GM23338 (cell line): ENCODE data around the gene MGAT3. TPM values are rescaled to one million over a fixed set of nuclear protein-coding genes. Genes with fewer than 3 reads are reported as not detected.
"Not testable (repeated sequence)": the region's sequence is repeated elsewhere in the genome, so short reads cannot be mapped to it uniquely, and the experiment has no call there.

Experiments
- ATAC-seq: fragments of 200-7000 bp; cut with Tn5 transposase; 3 replicates; pipeline ENCODE4 v1.9.1; 2020
- DNase-seq: peaks from one replicate; pipeline ENCODE4 v3.0.0-alpha.2; 2015; ENCODE audit warnings: low spot score
- H2AFZ ChIP-seq: fragments of 200-600 bp; sonication (generic); 2 replicates; pipeline ENCODE4 v1.8.0; 2016; ENCODE audit warnings: antibody characterized with exemption, mild to moderate bottlenecking, moderate library complexity
- H3F3A ChIP-seq: fragments of 200-600 bp; sonication (generic); replicated peaks from 2 replicates; pipeline ENCODE4 v1.8.0; 2017; ENCODE audit warnings: antibody characterized with exemption, mixed run types, low read depth
- H3K27ac ChIP-seq: fragments of 200-600 bp; sonication (generic); 2 replicates; pipeline ENCODE4 v1.6.1; 2016; ENCODE audit warnings: low read depth
- H3K27me3 ChIP-seq: fragments of 200-600 bp; sonication (generic); 2 replicates; pipeline ENCODE4 v1.8.0; 2016; ENCODE audit warnings: mild to moderate bottlenecking, mixed run types, moderate library complexity; ENCODE audit not compliant: insufficient read depth
- H3K36me3 ChIP-seq: fragments of 200-600 bp; sonication (generic); 2 replicates; pipeline ENCODE4 v1.8.0; 2016; ENCODE audit warnings: mild to moderate bottlenecking; ENCODE audit not compliant: insufficient read depth
- H3K4me1 ChIP-seq: fragments of 200-600 bp; sonication (generic); 2 replicates; pipeline ENCODE4 v1.8.0; 2016; ENCODE audit warnings: mild to moderate bottlenecking, moderate library complexity; ENCODE audit not compliant: insufficient read depth
- H3K4me2 ChIP-seq: fragments of 200-600 bp; sonication (generic); 2 replicates; pipeline ENCODE4 v1.7.1; 2017; ENCODE audit warnings: mixed run types
- H3K4me3 ChIP-seq: fragments of 200-600 bp; sonication (generic); 2 replicates; pipeline ENCODE4 v1.6.1; 2016; ENCODE audit warnings: mixed run types
- H3K79me2 ChIP-seq: fragments of 200-600 bp; sonication (generic); replicated peaks from 2 replicates; pipeline ENCODE4 v1.8.0; 2017; ENCODE audit warnings: mild to moderate bottlenecking; ENCODE audit not compliant: insufficient read depth
- H3K9me2 ChIP-seq: fragments of 200-600 bp; sonication (generic); 2 replicates; pipeline ENCODE4 v1.8.0; 2017; ENCODE audit not compliant: insufficient read depth
- H4K20me1 ChIP-seq: fragments of 200-600 bp; sonication (generic); replicated peaks from 2 replicates; pipeline ENCODE4 v1.8.0; 2017; ENCODE audit warnings: mild to moderate bottlenecking; ENCODE audit not compliant: insufficient read depth
- H3K27ac Mint-ChIP-seq: 2 replicates; pipeline ENCODE4 v1.8.0; 2020; ENCODE audit warnings: inconsistent platforms, mild to moderate bottlenecking, moderate library complexity, mixed read lengths
- H3K27me3 Mint-ChIP-seq: 3 replicates; pipeline ENCODE4 v1.8.0; 2022; ENCODE audit warnings: low read depth, mild to moderate bottlenecking, moderate library complexity, mixed read lengths, inconsistent platforms; ENCODE audit not compliant: insufficient read depth, poor library complexity
- H3K36me3 Mint-ChIP-seq: 3 replicates; pipeline ENCODE4 v1.8.0; 2021; ENCODE audit warnings: low read depth, mild to moderate bottlenecking, inconsistent platforms, moderate library complexity, mixed read lengths
- H3K4me1 Mint-ChIP-seq: 3 replicates; pipeline ENCODE4 v1.8.0; 2020; ENCODE audit warnings: mild to moderate bottlenecking, inconsistent platforms, mixed read lengths
- H3K4me3 Mint-ChIP-seq: 3 replicates; pipeline ENCODE4 v1.8.0; 2021; ENCODE audit warnings: moderate library complexity, mild to moderate bottlenecking, inconsistent platforms, mixed read lengths
- H3K9me3 Mint-ChIP-seq: 3 replicates; pipeline ENCODE4 v1.8.0; 2020; ENCODE audit warnings: moderate library complexity, mild to moderate bottlenecking, inconsistent platforms, mixed read lengths
- CTCF ChIP-seq, 2 experiments: fragments of 200-600 bp in 1 of 2; sonication (generic) in 1 of 2; conservative IDR thresholded peaks; 2 replicates each; pipeline versions ENCODE4 v1.5.1 to v1.6.1; 2016 to 2017; ENCODE audit warnings: antibody characterized with exemption in 2 of 2, low read depth in 2 of 2, mild to moderate bottlenecking in 2 of 2, moderate library complexity in 1 of 2
- ETS1 ChIP-seq: IDR thresholded peaks from 2 replicates; pipeline ENCODE4 v1.6.1; 2016; ENCODE audit warnings: antibody characterized with exemption
- EZH2 ChIP-seq: fragments of 200-600 bp; sonication (generic); IDR thresholded peaks from one replicate; pipeline ENCODE4 v1.8.0; 2017; ENCODE audit warnings: antibody characterized with exemption, mild to moderate bottlenecking, low read depth; ENCODE audit not compliant: unreplicated experiment
- EZH2phosphoT487 ChIP-seq: fragments of 200-600 bp; sonication (generic); IDR thresholded peaks from one replicate; pipeline ENCODE4 v1.8.1; 2018; ENCODE audit warnings: antibody characterized with exemption; ENCODE audit not compliant: unreplicated experiment
- JUNB ChIP-seq: IDR thresholded peaks from one replicate; pipeline ENCODE4 v1.6.1; 2016; ENCODE audit warnings: antibody characterized with exemption; ENCODE audit not compliant: unreplicated experiment
- POLR2AphosphoS5 ChIP-seq: IDR thresholded peaks from 2 replicates; pipeline ENCODE4 v1.6.1; 2016; ENCODE audit warnings: antibody characterized with exemption, low read depth
- REST ChIP-seq: IDR thresholded peaks from one replicate; pipeline ENCODE4 v1.6.1; 2018; ENCODE audit warnings: antibody characterized with exemption; ENCODE audit not compliant: unreplicated experiment
- STAT1 ChIP-seq: IDR thresholded peaks from one replicate; pipeline ENCODE4 v1.6.1; 2016; ENCODE audit warnings: antibody characterized with exemption; ENCODE audit not compliant: unreplicated experiment
- ZNF331 ChIP-seq: fragments of 250-450 bp; sonication (Bioruptor Pico); IDR thresholded peaks from 2 replicates; pipeline ENCODE4 v1.5.0; 2020; ENCODE audit warnings: low read depth, mild to moderate bottlenecking, moderate library complexity
- polyA plus RNA-seq: library from polyadenylated mRNA; unstranded; fragments of >200 nt; fragmentation: Nextera tagmentation; extraction: Ambion mirVana; gene quantifications from 2 replicates; pipeline ENCODE4 v1.2.1, GENCODE V29; 2016
- total RNA-seq: library from RNA; depleted of rRNA; stranded (reverse); fragments of >200 nt; shearing (Covaris generic); gene quantifications from 2 replicates; pipeline ENCODE4 v1.2.3, GENCODE V29; 2014

Gene MGAT3
- total and polyA plus RNA-seq, 2 experiments from 2014 or later, result 1.7 to 10.2 TPM

- Histone ChIP-seq H3K79me2 (peaks cover 27% of the 10 kb centered on the region), H3K4me3 (peak overlapping the region; percentile 97), H3K27ac (peak overlapping the region; percentile 100), H3K4me1 (peaks cover 26% of the 10 kb centered on the region), H4K20me1 (peaks cover 44% of the 10 kb centered on the region), H3K36me3 (peaks cover 26% of the 10 kb centered on the region), H3K4me2 (peak overlapping the region; percentile 96), H3F3A (peaks cover 54% of the 10 kb centered on the region)
- peak overlapping the region; percentile 92 for H3K4me3 Mint-ChIP-seq
- H3K9me2 ChIP-seq, H3K27me3 ChIP-seq, H2AFZ ChIP-seq, ATAC-seq: not testable (repeated sequence)
- DNase-seq, result peak; percentile 76
- peaks cover 73% of the 10 kb centered on the region for H3K36me3 Mint-ChIP-seq
- peaks cover 51% of the 10 kb centered on the region for H3K27me3 Mint-ChIP-seq
- peaks cover 38% of the 10 kb centered on the region for H3K4me1 Mint-ChIP-seq
- H3K9me3 Mint-ChIP-seq, result peaks cover 11% of the 10 kb centered on the region; the same call in 2 of the 3 replicates
- H3K27ac Mint-ChIP-seq, result peak overlapping the region; percentile 100
These were observed 64.5 kb downstream of the MGAT3 start for GRCh38 chr22:39521106-39521885.

GRCh38 chr22:39522091-39522490 lies 65.3 kb downstream of the MGAT3 start:
- not testable (repeated sequence) for H3K27me3 ChIP-seq, H3K9me2 ChIP-seq, DNase-seq, ATAC-seq, H2AFZ ChIP-seq
- Mint-ChIP-seq H3K9me3 (peaks cover 11% of the 10 kb centered on the region; the same call in 2 of the 3 replicates), H3K36me3 (peaks cover 67% of the 10 kb centered on the region), H3K4me3 (peak overlapping the region; percentile 92), H3K27me3 (peaks cover 49% of the 10 kb centered on the region), H3K4me1 (peaks cover 38% of the 10 kb centered on the region), H3K27ac (peak overlapping the region; percentile 100)
- Histone ChIP-seq H3K27ac (peak overlapping the region; percentile 100; the same call in 1 of the 2 replicates), H3K4me2 (peak overlapping the region; percentile 96), H3K36me3 (peaks cover 21% of the 10 kb centered on the region), H3K4me3 (peak overlapping the region; percentile 97), H3K4me1 (peaks cover 26% of the 10 kb centered on the region), H3K79me2 (peaks cover 27% of the 10 kb centered on the region), H3F3A (peaks cover 60% of the 10 kb centered on the region), H4K20me1 (peaks cover 37% of the 10 kb centered on the region)
- TF ChIP-seq POLR2AphosphoS5, result peak; percentile 43; the same call in 1 of the 2 replicates

- H3K27ac ChIP-seq, result peak overlapping the region; percentile 100
- peaks cover 27% of the 10 kb centered on the region for H3K79me2 ChIP-seq
- peaks cover 61% of the 10 kb centered on the region for H3F3A ChIP-seq
- H3K4me2 ChIP-seq, result peak overlapping the region; percentile 96
- Mint-ChIP-seq H3K9me3 (peaks cover 11% of the 10 kb centered on the region; the same call in 2 of the 3 replicates), H3K27me3 (peaks cover 49% of the 10 kb centered on the region), H3K36me3 (peaks cover 63% of the 10 kb centered on the region), H3K4me3 (peak overlapping the region; percentile 92), H3K4me1 (peaks cover 41% of the 10 kb centered on the region), H3K27ac (no peak overlapping the region; the same call in 1 of the 2 replicates)
- no peaks in the 10 kb centered on the region for H3K9me2 ChIP-seq
- peaks cover 30% of the 10 kb centered on the region for H4K20me1 ChIP-seq
- peaks cover 28% of the 10 kb centered on the region for H3K4me1 ChIP-seq
- peaks cover 21% of the 10 kb centered on the region for H3K36me3 ChIP-seq
- H2AFZ ChIP-seq, result no peak overlapping the region
- DNase-seq, result no peak
- no peak for ATAC-seq
- no peaks in the 10 kb centered on the region for H3K27me3 ChIP-seq
- H3K4me3 ChIP-seq, result peak overlapping the region; percentile 97
- TF ChIP-seq STAT1 (no peak), EZH2phosphoT487 (no peak), REST (no peak), CTCF (conservative IDR thresholded peaks at IDR 0.05; ENCODE audit: low read depth in 2 of 2) (no peak), POLR2AphosphoS5 (no peak; the same call in 1 of the 2 replicates), JUNB (no peak), ZNF331 (no peak), EZH2 (no peak), ETS1 (no peak)
These were observed 65.9 kb downstream of the MGAT3 start for GRCh38 chr22:39522567-39523300.
